Parathyroid adenoma (tissue), 2 donors: ENCODE results near the gene LSM12.

ENCODE experiments used
- H2AFZ ChIP-seq: fragments of 300-600 bp; sonication (generic); one replicate; pipeline ENCODE4 v1.7.0; 2017; ENCODE audit warnings: antibody characterized with exemption, mild to moderate bottlenecking
- H3K27ac ChIP-seq: fragments of 300-600 bp; sonication (generic); one replicate; pipeline ENCODE4 v1.7.0; 2017
- H3K27me3 ChIP-seq: fragments of 300-600 bp; sonication (generic); one replicate; pipeline ENCODE4 v1.7.0; 2017; ENCODE audit warnings: low read length; ENCODE audit not compliant: control insufficient read depth, insufficient read depth
- H3K36me3 ChIP-seq: fragments of 300-600 bp; sonication (generic); one replicate; pipeline ENCODE4 v1.7.0; 2017; ENCODE audit warnings: low read length; ENCODE audit not compliant: control insufficient read depth, insufficient read depth
- H3K4me1 ChIP-seq: fragments of 300-600 bp; sonication (generic); one replicate; pipeline ENCODE4 v1.7.0; 2017; ENCODE audit warnings: control low read depth
- H3K4me2 ChIP-seq: fragments of 300-600 bp; sonication (generic); one replicate; pipeline ENCODE4 v1.7.0; 2017; ENCODE audit warnings: low read length
- H3K4me3 ChIP-seq: fragments of 300-600 bp; sonication (generic); one replicate; pipeline ENCODE4 v1.7.0; 2017; ENCODE audit warnings: low read depth, low read length
- H3K79me2 ChIP-seq: fragments of 300-600 bp; sonication (generic); one replicate; pipeline ENCODE4 v1.7.0; 2017; ENCODE audit warnings: control low read depth
- H3K9ac ChIP-seq: fragments of 300-600 bp; sonication (generic); one replicate; pipeline ENCODE4 v1.7.0; 2017; ENCODE audit warnings: mild to moderate bottlenecking
- H3K9me3 ChIP-seq: fragments of 300-600 bp; sonication (generic); one replicate; pipeline ENCODE4 v1.7.0; 2017; ENCODE audit warnings: low read length; ENCODE audit not compliant: control insufficient read depth
- TF ChIP-seq, protein P1 (sequence below): fragments of 300-600 bp; sonication (generic); IDR thresholded peaks from one replicate; pipeline ENCODE4 v1.7.0; 2017; ENCODE audit warnings: antibody characterized with exemption, mild to moderate bottlenecking
- donor health status: primary hyperparathyroidism.

Gene LSM12

DNA sequence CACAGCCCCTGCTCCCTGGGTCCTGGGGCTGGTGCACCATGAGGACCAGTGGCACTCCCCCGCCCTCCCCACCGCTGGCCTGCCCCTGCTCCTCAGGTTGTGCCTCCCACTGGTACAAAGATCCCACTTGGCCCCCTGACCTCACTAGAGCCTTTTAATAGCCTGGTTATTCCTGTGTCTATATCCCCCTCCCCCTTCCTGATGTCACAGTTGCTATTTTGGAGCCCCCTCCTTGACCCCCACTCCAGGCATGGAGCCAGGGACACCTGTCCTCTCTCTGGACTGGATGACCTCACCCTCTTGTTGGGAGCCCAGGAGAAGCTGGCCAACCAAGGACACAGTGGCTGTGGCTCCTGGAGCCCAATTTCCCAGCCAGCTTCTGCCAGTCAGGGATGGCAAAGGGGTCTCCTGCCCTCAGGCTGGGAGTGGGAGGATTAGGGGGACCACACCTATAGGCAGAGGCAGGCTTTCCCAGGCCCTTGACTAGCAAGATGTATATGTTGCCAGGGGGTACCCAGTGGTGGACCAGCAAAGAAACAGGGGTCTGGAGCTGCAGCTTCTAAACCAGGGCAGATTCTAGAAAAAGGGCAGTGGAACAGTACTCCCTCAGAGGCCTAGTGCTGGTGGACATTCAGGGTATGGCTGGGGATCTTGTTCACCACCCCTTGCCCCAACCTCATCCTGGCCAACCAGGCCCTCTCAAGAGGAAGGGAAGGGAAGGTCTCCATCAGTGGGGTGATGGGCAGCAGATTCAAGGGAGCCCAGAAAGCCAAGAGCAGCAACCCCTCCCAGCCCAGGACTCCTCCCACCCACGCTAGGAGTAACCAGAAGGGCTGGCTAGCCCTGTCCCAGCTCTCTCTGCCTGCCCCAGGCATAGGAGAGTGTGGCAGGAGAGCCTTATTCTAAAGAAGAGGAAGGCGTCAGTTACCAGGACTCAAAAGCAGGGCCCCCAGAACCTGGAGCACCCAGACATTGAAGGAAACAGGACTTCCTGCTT, 46.1 kb upstream of the LSM12 start:
- peaks cover 29% of the 10 kb centered on the region for H3K79me2 ChIP-seq
- peak overlapping the region; percentile 87 for H3K27ac ChIP-seq
- H3K27me3 ChIP-seq, result no peaks in the 10 kb centered on the region
- H2AFZ ChIP-seq, result no peak overlapping the region
- no peak overlapping the region for H3K4me3 ChIP-seq
- no peak overlapping the region for H3K4me2 ChIP-seq
- no peaks in the 10 kb centered on the region for H3K36me3 ChIP-seq
- no peak overlapping the region for H3K9ac ChIP-seq
- TF ChIP-seq, protein P1, sequence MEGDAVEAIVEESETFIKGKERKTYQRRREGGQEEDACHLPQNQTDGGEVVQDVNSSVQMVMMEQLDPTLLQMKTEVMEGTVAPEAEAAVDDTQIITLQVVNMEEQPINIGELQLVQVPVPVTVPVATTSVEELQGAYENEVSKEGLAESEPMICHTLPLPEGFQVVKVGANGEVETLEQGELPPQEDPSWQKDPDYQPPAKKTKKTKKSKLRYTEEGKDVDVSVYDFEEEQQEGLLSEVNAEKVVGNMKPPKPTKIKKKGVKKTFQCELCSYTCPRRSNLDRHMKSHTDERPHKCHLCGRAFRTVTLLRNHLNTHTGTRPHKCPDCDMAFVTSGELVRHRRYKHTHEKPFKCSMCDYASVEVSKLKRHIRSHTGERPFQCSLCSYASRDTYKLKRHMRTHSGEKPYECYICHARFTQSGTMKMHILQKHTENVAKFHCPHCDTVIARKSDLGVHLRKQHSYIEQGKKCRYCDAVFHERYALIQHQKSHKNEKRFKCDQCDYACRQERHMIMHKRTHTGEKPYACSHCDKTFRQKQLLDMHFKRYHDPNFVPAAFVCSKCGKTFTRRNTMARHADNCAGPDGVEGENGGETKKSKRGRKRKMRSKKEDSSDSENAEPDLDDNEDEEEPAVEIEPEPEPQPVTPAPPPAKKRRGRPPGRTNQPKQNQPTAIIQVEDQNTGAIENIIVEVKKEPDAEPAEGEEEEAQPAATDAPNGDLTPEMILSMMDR, result no peak
- peaks cover 58% of the 10 kb centered on the region for H3K4me1 ChIP-seq
- H3K9me3 ChIP-seq, result no peaks in the 10 kb centered on the region

GRCh38 chr17:44111777-44112176, 45.3 kb upstream of the LSM12 start:
- peak overlapping the region; percentile 87 for H3K27ac ChIP-seq
- H3K36me3 ChIP-seq, result no peaks in the 10 kb centered on the region

DNA sequence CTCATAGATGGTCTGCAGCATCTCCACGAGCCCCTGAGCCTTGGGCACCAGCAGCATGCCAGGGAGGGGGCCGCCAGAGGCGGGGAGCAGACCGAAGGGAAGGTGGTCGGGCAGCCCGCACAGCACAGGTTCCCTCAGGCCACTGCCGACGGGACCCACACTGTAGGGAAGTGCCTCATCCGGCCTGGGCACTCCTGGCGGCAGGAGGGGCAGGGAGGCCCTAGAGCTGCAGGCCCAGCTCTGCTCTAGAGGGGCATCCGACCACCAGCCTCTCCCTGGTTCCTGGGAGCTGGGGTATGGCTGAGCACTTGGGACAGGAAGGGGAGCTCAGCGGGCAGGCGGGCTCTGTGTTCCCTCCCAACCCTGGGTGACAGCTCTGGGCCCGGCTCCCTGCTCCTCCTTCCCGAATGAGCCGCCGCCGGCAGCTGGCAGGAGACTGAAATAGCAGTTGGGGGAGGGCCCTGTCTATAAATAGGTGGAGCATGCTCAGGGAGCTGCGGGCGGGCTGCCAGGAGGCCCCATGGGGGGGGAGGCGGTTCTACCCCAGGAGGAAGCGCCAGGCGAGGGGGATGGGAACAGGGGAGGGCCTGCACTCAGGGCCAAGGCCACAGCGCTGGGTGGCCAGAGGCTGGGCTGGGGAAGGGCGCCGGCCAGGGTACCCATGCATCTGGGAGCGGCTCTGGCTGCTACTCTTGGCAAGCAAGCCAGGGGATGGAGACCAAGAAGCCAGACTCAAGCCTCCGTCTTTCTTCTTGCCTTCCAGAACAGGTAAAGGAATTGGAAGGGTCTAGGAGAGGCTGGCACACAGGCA, 44.6 kb upstream of the LSM12 start:
- Histone ChIP-seq H3K27me3 (no peaks in the 10 kb centered on the region), H3K79me2 (peaks cover 37% of the 10 kb centered on the region), H3K27ac (peak overlapping the region; percentile 87), H3K36me3 (no peaks in the 10 kb centered on the region), H3K4me3 (peak overlapping the region; percentile 55), H3K9me3 (no peaks in the 10 kb centered on the region), H3K9ac (no peak overlapping the region), H3K4me2 (peak overlapping the region; percentile 74), H2AFZ (peak overlapping the region; percentile 39), H3K4me1 (peaks cover 58% of the 10 kb centered on the region)
- TF ChIP-seq, protein P1, result no peak

More at GRCh38 chr17:44111777-44112176, 45.3 kb upstream of the LSM12 start:
- no peaks in the 10 kb centered on the region for H3K9me3 ChIP-seq
- no peaks in the 10 kb centered on the region for H3K27me3 ChIP-seq
- no peak overlapping the region for H3K4me3 ChIP-seq
- peak overlapping the region; percentile 74 for H3K4me2 ChIP-seq
- TF ChIP-seq, protein P1, result no peak
- H3K79me2 ChIP-seq, result peaks cover 31% of the 10 kb centered on the region
- peaks cover 58% of the 10 kb centered on the region for H3K4me1 ChIP-seq
- H3K9ac ChIP-seq, result no peak overlapping the region
- no peak overlapping the region for H2AFZ ChIP-seq

- Histone ChIP-seq H3K4me3 (peak overlapping the region; percentile 55), H3K79me2 (peaks cover 45% of the 10 kb centered on the region), H3K9ac (no peak overlapping the region), H3K27me3 (no peaks in the 10 kb centered on the region), H2AFZ (no peak overlapping the region), H3K4me1 (peaks cover 58% of the 10 kb centered on the region), H3K9me3 (no peaks in the 10 kb centered on the region), H3K27ac (peak overlapping the region; percentile 87), H3K36me3 (no peaks in the 10 kb centered on the region), H3K4me2 (peak overlapping the region; percentile 74)
- TF ChIP-seq, protein P1, result no peak
Observed at GRCh38 chr17:44110011-44110686, 43.7 kb upstream of the LSM12 start.
